ENCODE results near the gene MANSC1. TPM values are rescaled to one million over a fixed set of nuclear protein-coding genes. Genes with fewer than 3 reads are reported as not detected.

Gene MANSC1
- total and polyA plus RNA-seq, 9 of the 15 experiments (the other 6 are each of a cell fraction or from before 2014, with no cell fraction given) = 0.76 to 8.6 (median 3.1) TPM

DNA sequence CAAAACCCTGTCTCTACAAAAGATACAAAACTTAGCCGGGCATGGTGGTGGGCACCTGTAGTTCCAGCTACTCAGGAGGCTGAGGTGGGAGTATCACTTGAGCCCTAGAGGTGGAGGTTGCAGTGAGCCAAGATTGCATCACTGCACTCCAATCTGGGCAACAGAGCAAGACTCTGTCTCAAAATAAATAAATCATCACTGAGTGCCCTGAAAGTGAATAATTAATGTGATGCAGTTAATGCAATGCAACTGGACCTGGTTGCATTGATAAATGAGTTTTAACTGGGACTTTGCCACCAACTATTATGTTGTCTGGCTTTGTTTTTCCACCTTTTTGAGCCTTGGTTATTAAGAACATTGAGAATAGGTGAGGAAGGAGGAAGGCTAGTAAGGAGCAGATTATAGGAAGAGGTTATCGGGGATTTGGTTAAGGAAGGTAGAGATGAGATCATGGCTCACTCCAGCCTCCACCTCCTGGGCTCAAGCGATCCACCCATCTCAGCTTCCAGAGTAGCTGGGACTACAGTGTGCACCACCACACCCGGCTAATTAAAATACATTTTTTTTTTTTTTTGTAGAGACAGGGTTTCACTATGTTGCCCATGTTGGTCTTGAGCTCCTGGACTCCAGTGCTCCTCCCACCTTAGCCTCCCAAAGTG lies 14.9 kb upstream of the MANSC1 start:
- H3K4me3 ChIP-seq = no peak overlapping the region
- H3K27ac ChIP-seq (ENCODE audit: extremely low read depth, low read depth, low read length) = no peak overlapping the region
- H3K79me2 ChIP-seq (ENCODE audit: control insufficient read depth, insufficient read depth, low read length) = peaks cover under 1% of the 10 kb centered on the region; the same call in 1 of the 3 replicates
- no peaks in the 10 kb centered on the region for H3K9me3 ChIP-seq (replicated peaks; ENCODE audit: control insufficient read depth, insufficient read depth, low read depth, low read length)
- no TSS peak for BruUV-seq (replicated peaks)
- POLR2A ChIA-PET = interaction anchor here (1.5 kb wide), 1 partner anchor 11 kb away, joined by 4 read pairs; no protein-coding TSS in a partner anchor
- no peak overlapping the region for H3K9ac ChIP-seq (ENCODE audit: insufficient read depth in 1 of 2, low read depth in 2 of 2, low read length in 2 of 2)
- DNase-seq (ENCODE audit: extremely low read depth in 1 of 4, low spot score in 3 of 4) (no peak), ATAC-seq (no peak), FAIRE-seq (no peak)
- peaks cover 4% of the 10 kb centered on the region; the same call in 2 of the 3 replicates for H3K36me3 ChIP-seq (ENCODE audit: control insufficient read depth, insufficient read depth, low read length)
- in situ Hi-C loops (cut with MboI) = no loop called here
- no peaks in the 10 kb centered on the region; a peak in 2 of 5 replicates for H3K4me1 ChIP-seq (replicated peaks in 1 of 2; ENCODE audit: control insufficient read depth in 2 of 2, insufficient read depth in 2 of 2, low read length in 2 of 2)
- H3K9me1 ChIP-seq (ENCODE audit: control insufficient read depth, insufficient read depth, low read length) = no peaks in the 10 kb centered on the region
- H3K27me3 ChIP-seq (ENCODE audit: control insufficient read depth in 2 of 2, insufficient read depth in 2 of 2, low read length in 2 of 2) = no peaks in the 10 kb centered on the region
- TF ChIP-seq ARID2 (IDR thresholded peaks at IDR 0.05) (no peak), MEIS2 (IDR thresholded peaks at IDR 0.05; ENCODE audit: partially characterized antibody) (no peak), BDP1 (IDR thresholded peaks at IDR 0.05; ENCODE audit: insufficient read depth, insufficient read length) (no peak), CREB3 (tag; conservative IDR thresholded peaks at IDR 0.05; ENCODE audit: low read depth) (no peak), XRCC3 (IDR thresholded peaks at IDR 0.05) (no peak), ZSCAN29 (IDR thresholded peaks at IDR 0.05) (no peak), ZNF780A (CRISPR knock-in tag; IDR thresholded peaks at IDR 0.05) (no peak), SRSF3 (IDR thresholded peaks at IDR 0.05; ENCODE audit: insufficient read depth, low read length) (no peak), ZFP36 (IDR thresholded peaks at IDR 0.05; ENCODE audit: low read depth, low read length, partially characterized antibody) (no peak), ZC3H8 (IDR thresholded peaks at IDR 0.05) (no peak), ZNF561 (CRISPR knock-in tag; conservative IDR thresholded peaks at IDR 0.05) (no peak), RB1 (IDR thresholded peaks at IDR 0.05; ENCODE audit: low read depth) (no peak), ZNF324 (CRISPR knock-in tag; IDR thresholded peaks at IDR 0.05) (no peak), MXI1 (IDR thresholded peaks at IDR 0.05; ENCODE audit: low read depth, low read length) (no peak), NR1H2 (CRISPR knock-in tag; IDR thresholded peaks at IDR 0.05) (no peak), EZH2 (IDR thresholded peaks at IDR 0.05; ENCODE audit: borderline replicate concordance, low read depth, low read length) (no peak), BRD9 (IDR thresholded peaks at IDR 0.05; ENCODE audit: low read depth, partially characterized antibody) (no peak), ESRRB (CRISPR knock-in tag; IDR thresholded peaks at IDR 0.05; ENCODE audit: borderline replicate concordance) (no peak)
- TF ChIP-seq, protein P1, sequence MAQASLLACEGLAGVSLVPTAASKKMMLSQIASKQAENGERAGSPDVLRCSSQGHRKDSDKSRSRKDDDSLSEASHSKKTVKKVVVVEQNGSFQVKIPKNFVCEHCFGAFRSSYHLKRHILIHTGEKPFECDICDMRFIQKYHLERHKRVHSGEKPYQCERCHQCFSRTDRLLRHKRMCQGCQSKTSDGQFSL (CRISPR knock-in tag; IDR thresholded peaks at IDR 0.05) = no peak
- TF ChIP-seq, protein P1 (tag; IDR thresholded peaks at IDR 0.05) = no peak
- H2AFZ ChIP-seq (ENCODE audit: low read depth, low read length) = no peak overlapping the region
- intact Hi-C loops (cut with micrococcal nuclease) = no loop called here
- CTCF ChIA-PET (ENCODE audit: low intra/inter-chr PET ratio) = no interaction called here
- 82% methylated on average over 4 of the region's 4 CpGs for WGBS (ENCODE audit: insufficient coverage, low coverage, missing lambda C conversion rate)
- no peak overlapping the region for H3K4me2 ChIP-seq (ENCODE audit: insufficient read depth, low read length)
- H4K20me1 ChIP-seq (replicated peaks; ENCODE audit: control insufficient read depth, insufficient read depth, low read length) = no peaks in the 10 kb centered on the region

All from K562 (cell line).